ENCODE data around the gene PCID2. TPM values are rescaled to one million over a fixed set of nuclear protein-coding genes. Genes with fewer than 3 reads are reported as not detected.

Gene PCID2
- total and polyA plus RNA-seq, 5 experiments from 2014 or later, result 64.6 to 73.9 (median 68.6) TPM

Other genes with a start within 250 kb of the PCID2 start
- gene MCF2L, start 239.5 kb downstream of the PCID2 start, total RNA-seq, result 10 to 100 TPM; 26.2 to 30.3 TPM
- gene MCF2L, start 239.5 kb downstream of the PCID2 start, polyA plus RNA-seq, result 1 to 10 TPM in 2 of 3 donors, under 1 TPM in 1; 0.81 to 4.4 (median 2.4) TPM
- under 1 TPM; 0.14 to 0.36 TPM for gene F7, start 102.9 kb downstream of the PCID2 start, total RNA-seq
- under 1 TPM in 1 of 3 donors, not detected in 2; 0.16 TPM for gene F7, start 102.9 kb downstream of the PCID2 start, polyA plus RNA-seq
- not detected for gene F10, start 85.9 kb downstream of the PCID2 start, total RNA-seq
- gene F10, start 85.9 kb downstream of the PCID2 start, polyA plus RNA-seq, result not detected
- not detected for gene PROZ, start 50.0 kb downstream of the PCID2 start, total RNA-seq
- gene PROZ, start 50.0 kb downstream of the PCID2 start, polyA plus RNA-seq, result not detected
- 10 to 100 TPM; 83.2 to 90.8 TPM for gene CUL4A, start 944 bp upstream of the PCID2 start, total RNA-seq
- 10 to 100 TPM; 36.1 to 49.2 (median 36.7) TPM for gene CUL4A, start 944 bp upstream of the PCID2 start, polyA plus RNA-seq
- gene LAMP1, start 88.6 kb upstream of the PCID2 start, total RNA-seq, result 100 to 1,000 TPM; 101 to 109 TPM
- gene LAMP1, start 88.6 kb upstream of the PCID2 start, polyA plus RNA-seq, result 10 to 100 TPM; 22.7 to 28.1 (median 23.0) TPM
- gene GRTP1, start 155.5 kb upstream of the PCID2 start, total RNA-seq, result not detected
- gene GRTP1, start 155.5 kb upstream of the PCID2 start, polyA plus RNA-seq, result not detected
- 1 to 10 TPM; 1.1 to 1.2 TPM for gene ADPRHL1, start 244.8 kb upstream of the PCID2 start, total RNA-seq
- under 1 TPM in 2 of 3 donors, not detected in 1; 0.22 to 0.27 TPM for gene ADPRHL1, start 244.8 kb upstream of the PCID2 start, polyA plus RNA-seq